ENCODE data around the gene TMEM134.

TMEM134 gene

DNA sequence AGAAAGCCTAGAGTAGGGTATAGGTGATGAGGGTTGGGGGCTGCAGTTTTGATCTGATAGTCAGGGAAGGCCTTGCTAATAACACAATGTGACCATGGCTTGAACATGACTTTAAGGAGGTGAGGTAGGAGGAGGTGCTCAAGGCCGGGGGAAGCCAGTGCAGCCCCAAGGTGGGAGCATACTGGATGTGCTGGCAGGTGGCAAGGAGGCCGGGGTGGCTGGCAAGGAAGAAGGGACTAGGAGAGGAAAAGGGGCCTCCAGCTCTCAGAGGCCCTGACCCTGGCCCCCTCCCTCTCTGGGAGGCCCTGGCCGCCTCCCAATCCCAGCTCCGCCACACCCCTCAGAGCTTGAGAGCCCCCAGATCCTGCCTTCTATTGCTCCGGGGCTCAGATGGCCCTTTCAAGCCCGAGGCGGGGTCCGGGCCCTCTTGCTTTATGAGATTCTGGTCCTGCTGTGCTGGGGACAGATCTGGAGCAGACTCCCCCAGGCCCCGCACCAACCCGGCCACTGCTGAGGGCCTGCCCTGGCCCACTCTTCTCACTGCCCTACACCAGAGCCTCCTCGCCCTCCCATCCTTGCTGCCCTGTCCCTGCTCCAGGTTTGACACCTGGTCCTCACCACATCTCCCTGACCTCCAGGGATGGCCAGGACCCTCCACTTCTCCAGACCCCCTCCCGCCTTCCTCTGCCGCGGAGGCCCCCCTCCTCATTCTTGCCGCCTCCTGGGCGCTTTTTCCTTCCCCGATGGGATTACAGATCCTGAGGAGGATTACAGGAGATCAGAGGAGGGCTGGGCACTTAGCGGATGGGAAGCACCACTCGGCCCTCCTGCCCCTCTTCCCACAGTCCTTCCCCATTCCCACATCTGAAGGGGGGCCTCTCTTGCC, 34.3 kb upstream of the TMEM134 start:
- Histone ChIP-seq H3K9me2 (replicated peaks; ENCODE audit: control insufficient read depth, low read length) (no peaks in the 10 kb centered on the region), H3K4me1 (ENCODE audit: control insufficient read depth, low read length) (peaks cover 29% of the 10 kb centered on the region), H3K9me3 (ENCODE audit: control insufficient read depth, insufficient read depth, low read length) (no peaks in the 10 kb centered on the region), H3K4me3 (ENCODE audit: low read length) (peak overlapping the region; percentile 89), H3K79me2 (ENCODE audit: control insufficient read depth, low read length) (peaks cover 48% of the 10 kb centered on the region), H3K4me2 (ENCODE audit: low read length) (peak overlapping the region; percentile 70), H3K27me3 (ENCODE audit: control insufficient read depth, low read length) (no peaks in the 10 kb centered on the region), H4K20me1 (ENCODE audit: control insufficient read depth, insufficient read depth, low read depth, low read length) (peaks cover 6% of the 10 kb centered on the region; the same call in 1 of the 2 replicates), H3K27ac (ENCODE audit: low read depth, low read length) (no peak overlapping the region), H3F3A (ENCODE audit: control insufficient read depth, insufficient read depth) (peaks cover 4% of the 10 kb centered on the region), H3K36me3 (ENCODE audit: control insufficient read depth, low read length) (peaks cover 55% of the 10 kb centered on the region)
- TF ChIP-seq EZH2phosphoT487 (IDR thresholded peaks at IDR 0.05; ENCODE audit: borderline replicate concordance, low read length), result no peak
- TF ChIP-seq, protein P1, sequence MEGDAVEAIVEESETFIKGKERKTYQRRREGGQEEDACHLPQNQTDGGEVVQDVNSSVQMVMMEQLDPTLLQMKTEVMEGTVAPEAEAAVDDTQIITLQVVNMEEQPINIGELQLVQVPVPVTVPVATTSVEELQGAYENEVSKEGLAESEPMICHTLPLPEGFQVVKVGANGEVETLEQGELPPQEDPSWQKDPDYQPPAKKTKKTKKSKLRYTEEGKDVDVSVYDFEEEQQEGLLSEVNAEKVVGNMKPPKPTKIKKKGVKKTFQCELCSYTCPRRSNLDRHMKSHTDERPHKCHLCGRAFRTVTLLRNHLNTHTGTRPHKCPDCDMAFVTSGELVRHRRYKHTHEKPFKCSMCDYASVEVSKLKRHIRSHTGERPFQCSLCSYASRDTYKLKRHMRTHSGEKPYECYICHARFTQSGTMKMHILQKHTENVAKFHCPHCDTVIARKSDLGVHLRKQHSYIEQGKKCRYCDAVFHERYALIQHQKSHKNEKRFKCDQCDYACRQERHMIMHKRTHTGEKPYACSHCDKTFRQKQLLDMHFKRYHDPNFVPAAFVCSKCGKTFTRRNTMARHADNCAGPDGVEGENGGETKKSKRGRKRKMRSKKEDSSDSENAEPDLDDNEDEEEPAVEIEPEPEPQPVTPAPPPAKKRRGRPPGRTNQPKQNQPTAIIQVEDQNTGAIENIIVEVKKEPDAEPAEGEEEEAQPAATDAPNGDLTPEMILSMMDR (IDR thresholded peaks at IDR 0.05; ENCODE audit: low read depth, low read length, poor library complexity, severe bottlenecking), result no peak

DNA sequence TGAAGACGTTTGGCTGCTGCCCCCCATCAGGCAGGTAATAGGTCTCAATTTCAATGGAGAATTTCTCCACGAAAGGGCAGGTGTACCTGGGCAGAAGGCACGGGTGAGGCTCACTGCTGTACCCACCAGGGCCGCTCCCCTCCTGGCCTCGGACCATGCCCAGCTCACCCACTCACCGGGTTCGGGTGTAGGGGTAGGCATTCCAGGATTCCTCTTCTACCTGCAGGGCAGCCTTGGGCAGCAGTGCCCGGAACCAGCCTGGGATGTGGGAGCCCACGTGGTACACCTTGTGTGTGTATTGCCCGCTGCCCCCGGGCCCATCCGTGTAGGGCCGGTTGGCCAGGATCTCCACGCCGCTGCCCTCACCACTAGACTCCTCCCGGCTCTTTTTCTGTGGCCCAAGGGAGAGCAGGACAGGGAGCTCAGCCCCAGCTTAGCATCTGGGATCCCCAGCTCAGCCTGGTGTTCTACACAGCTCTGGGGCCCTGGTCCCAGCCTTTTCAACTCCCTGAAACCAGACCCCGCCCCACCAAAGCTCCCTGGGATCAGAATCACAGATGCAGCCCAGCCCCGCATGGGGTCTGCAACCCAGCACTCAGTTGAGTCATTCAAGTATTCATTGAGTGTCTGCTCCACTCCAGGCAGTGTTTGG, 33.4 kb upstream of the TMEM134 start:
- H3K36me3 ChIP-seq (ENCODE audit: control insufficient read depth, low read length), result peaks cover 64% of the 10 kb centered on the region

DNA sequence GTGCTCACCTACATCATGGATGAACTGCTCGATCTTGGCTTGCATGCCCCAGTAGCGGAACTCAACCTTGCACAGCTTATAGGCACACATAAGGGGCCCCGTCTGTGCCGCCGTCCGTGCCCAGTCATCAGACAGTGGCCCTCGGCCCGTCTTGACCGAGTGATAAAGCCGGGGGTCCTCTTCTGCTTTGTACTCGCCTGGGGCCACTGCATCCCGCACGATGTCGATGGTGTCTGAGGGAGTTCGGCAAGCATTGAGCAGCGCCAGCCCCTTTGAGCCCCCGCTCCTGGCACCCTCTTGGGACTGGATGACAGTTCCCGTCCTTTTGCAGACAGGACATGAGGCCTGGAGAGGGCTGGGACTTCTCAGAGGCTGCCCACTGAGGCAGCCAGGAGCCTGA, 32.8 kb upstream of the TMEM134 start:
- Histone ChIP-seq H3K4me1 (ENCODE audit: control insufficient read depth, low read length) (peaks cover 24% of the 10 kb centered on the region), H3K27me3 (ENCODE audit: control insufficient read depth, low read length) (no peaks in the 10 kb centered on the region), H3K27ac (ENCODE audit: low read depth, low read length) (no peak overlapping the region), H3K4me2 (ENCODE audit: low read length) (no peak overlapping the region), H4K20me1 (ENCODE audit: control insufficient read depth, insufficient read depth, low read depth, low read length) (peaks cover 6% of the 10 kb centered on the region; the same call in 1 of the 2 replicates), H3K79me2 (ENCODE audit: control insufficient read depth, low read length) (peaks cover 39% of the 10 kb centered on the region), H3K9me2 (replicated peaks; ENCODE audit: control insufficient read depth, low read length) (no peaks in the 10 kb centered on the region), H3K4me3 (ENCODE audit: low read length) (no peak overlapping the region), H3K36me3 (ENCODE audit: control insufficient read depth, low read length) (peaks cover 60% of the 10 kb centered on the region), H3F3A (ENCODE audit: control insufficient read depth, insufficient read depth) (peaks cover 4% of the 10 kb centered on the region), H3K9me3 (ENCODE audit: control insufficient read depth, insufficient read depth, low read length) (no peaks in the 10 kb centered on the region)
- TF ChIP-seq EZH2phosphoT487 (IDR thresholded peaks at IDR 0.05; ENCODE audit: borderline replicate concordance, low read length), result no peak
- TF ChIP-seq, protein P1 (IDR thresholded peaks at IDR 0.05; ENCODE audit: low read depth, low read length, poor library complexity, severe bottlenecking), result no peak

More for the DNA sequence above, 33.4 kb upstream of the TMEM134 start:
- Histone ChIP-seq H3K27ac (ENCODE audit: low read depth, low read length) (no peak overlapping the region), H3F3A (ENCODE audit: control insufficient read depth, insufficient read depth) (peaks cover 4% of the 10 kb centered on the region), H3K27me3 (ENCODE audit: control insufficient read depth, low read length) (no peaks in the 10 kb centered on the region), H3K9me3 (ENCODE audit: control insufficient read depth, insufficient read depth, low read length) (no peaks in the 10 kb centered on the region), H3K9me2 (replicated peaks; ENCODE audit: control insufficient read depth, low read length) (no peaks in the 10 kb centered on the region), H3K4me1 (ENCODE audit: control insufficient read depth, low read length) (peaks cover 29% of the 10 kb centered on the region), H3K79me2 (ENCODE audit: control insufficient read depth, low read length) (peaks cover 45% of the 10 kb centered on the region), H3K4me3 (ENCODE audit: low read length) (no peak overlapping the region), H3K4me2 (ENCODE audit: low read length) (no peak overlapping the region), H4K20me1 (ENCODE audit: control insufficient read depth, insufficient read depth, low read depth, low read length) (peaks cover 6% of the 10 kb centered on the region; the same call in 1 of the 2 replicates)
- TF ChIP-seq, protein P1 (IDR thresholded peaks at IDR 0.05; ENCODE audit: low read depth, low read length, poor library complexity, severe bottlenecking), result no peak
- TF ChIP-seq EZH2phosphoT487 (IDR thresholded peaks at IDR 0.05; ENCODE audit: borderline replicate concordance, low read length), result no peak
